Stomach (tissue), 9 donors: ENCODE data around the gene COQ4. TPM values are rescaled to one million over a fixed set of nuclear protein-coding genes. Genes with fewer than 3 reads are reported as not detected.

Source experiments
- DNase-seq, 2 donors: peaks; one replicate each; pipeline versions ENCODE4 v3.0.0 to v3.0.0-alpha.2; 2013 to 2019
- H3K27ac ChIP-seq, 5 donors: fragments of 200-600 bp in 4 of 5; sonication (generic) in 4 of 5; one replicate each; pipeline ENCODE4 v1.5.1; 2013 to 2019; ENCODE audit warnings: mild to moderate bottlenecking in 1 of 5, moderate library complexity in 1 of 5
- H3K27me3 ChIP-seq, 3 donors: fragments of 200-600 bp; sonication (generic); one replicate each; pipeline ENCODE4 v1.5.1; 2017 to 2019; ENCODE audit warnings: mixed run types in 1 of 3
- H3K36me3 ChIP-seq, 4 donors: fragments of 200-600 bp; sonication (generic); 1 replicate in 3 of 4; 2 replicates in 1 of 4; pipeline ENCODE4 v1.5.1; 2016 to 2019
- H3K4me1 ChIP-seq, 4 donors: fragments of 200-600 bp; sonication (generic); one replicate each; pipeline ENCODE4 v1.5.1; 2016 to 2019
- H3K4me3 ChIP-seq, 4 donors: fragments of 200-600 bp; sonication (generic) in 3 of 4; one replicate each; pipeline ENCODE4 v1.5.1; 2016 to 2019; ENCODE audit warnings: mild to moderate bottlenecking in 1 of 4
- H3K9me3 ChIP-seq, 4 donors: fragments of 200-600 bp; sonication (generic); one replicate each; pipeline ENCODE4 v1.5.1; 2016 to 2019
- CTCF ChIP-seq, 7 experiments: fragments of 450-650 bp in 4 of 7; fragments of 200-600 bp in 3 of 7; sonication (generic) in 3 of 7; IDR thresholded peaks; one replicate each; pipeline ENCODE4 v1.5.1; 2016 to 2019; ENCODE audit warnings: antibody characterized with exemption in 7 of 7, control low read depth in 2 of 7, mild to moderate bottlenecking in 1 of 7
- EP300 ChIP-seq: sonication (generic); formaldehyde crosslinking; IDR thresholded peaks from one replicate; pipeline ENCODE4 v1.6.1; 2017; ENCODE audit warnings: antibody characterized with exemption
- POLR2A ChIP-seq, 4 donors: fragments of 450-650 bp; IDR thresholded peaks; one replicate each; pipeline ENCODE4 v1.6.1; 2016; ENCODE audit warnings: antibody characterized with exemption in 4 of 4, control low read depth in 2 of 4, mild to moderate bottlenecking in 1 of 4, moderate library complexity in 1 of 4
- POLR2AphosphoS5 ChIP-seq, 3 donors: sonication (generic); formaldehyde crosslinking; IDR thresholded peaks; one replicate each; pipeline ENCODE4 v1.6.1; 2016; ENCODE audit warnings: antibody characterized with exemption in 3 of 3
- whole genome bisulfite sequencing, 5 donors: extraction: QIAGEN DNeasy Blood & Tissue Kit in 3 of 5; methylation state at CpG; one replicate each; pipeline versions ENCODE4 v1.1.5 to v1.1.7; 2013 to 2018; 5-methylcytosine and 5-hydroxymethylcytosine counted together
- intact Hi-C: fragments of 100-400 bp; cut with DNase I; formaldehyde crosslinking; loops from one replicate; pipeline ENCODE4 v1.15.1; 2023; ENCODE audit warnings: low total_unique reads
- polyA plus RNA-seq, 3 donors: library from polyadenylated mRNA; stranded (reverse); fragments of 200-250 nt; gene quantifications; one replicate each; pipeline ENCODE4 v1.2.3, GENCODE V29; 2013
- total RNA-seq, 5 donors: library from RNA; depleted of rRNA; stranded (reverse); fragments of >200 nt; gene quantifications; one replicate each; pipeline versions ENCODE4 v1.1.0 to v1.2.3, GENCODE V29; 2014 to 2016
- donor health status: healthy with polysubstance abuse.
- donor health status: Bipolar disorder and iron deficiency.
- donor health status: healthy.

COQ4 gene
- total and polyA plus RNA-seq, 8 donors: 10.5 to 156 (median 63.7) TPM

- DNase-seq: peak in 1 of 2 donors; percentile 27
- peaks cover 0 to 21% (median 21%) of the 10 kb centered on the region in 4 donors for H3K4me1 ChIP-seq
- peak overlapping the region; percentile 83 to 93 (median 87) for H3K27ac ChIP-seq
- H3K9me3 ChIP-seq: no peaks in the 10 kb centered on the region
- 1% methylated on average over 26 to 48 of the region's 48 CpGs for WGBS, 5 donors
- no peak for TF ChIP-seq POLR2A (IDR thresholded peaks at IDR 0.05)
- TF ChIP-seq POLR2AphosphoS5 (IDR thresholded peaks at IDR 0.05): no peak
- TF ChIP-seq EP300: no peak
- H3K27me3 ChIP-seq: no peaks in the 10 kb centered on the region
- H3K4me3 ChIP-seq: peak overlapping the region; percentile 73 to 92 (median 84)
- H3K36me3 ChIP-seq: peaks cover 26 to 38% (median 35%) of the 10 kb centered on the region in 4 donors
- intact Hi-C loops: no loop called here
These were observed 18.2 kb downstream of the COQ4 start for GRCh38 chr9:128340691-128341434.

- H3K27ac ChIP-seq: peak overlapping the region; percentile 1 to 93 (median 87)
- intact Hi-C loops: no loop called here
- WGBS, 5 donors: 27 to 32% (median 29%) methylated on average over 13 of the region's 13 CpGs
These were observed 18.8 kb downstream of the COQ4 start for GRCh38 chr9:128341435-128341849.

GRCh38 chr9:128342971-128343680 is 20.5 kb downstream of the COQ4 start:
- no peaks in the 10 kb centered on the region for H3K9me3 ChIP-seq
- DNase-seq: no peak
- no peak for TF ChIP-seq EP300
- TF ChIP-seq POLR2A (IDR thresholded peaks at IDR 0.05): no peak
- TF ChIP-seq CTCF (IDR thresholded peaks at IDR 0.05): no peak
- no peak for TF ChIP-seq POLR2AphosphoS5 (IDR thresholded peaks at IDR 0.05)
- no peaks in the 10 kb centered on the region for H3K27me3 ChIP-seq
- peaks cover 0 to 21% (median 21%) of the 10 kb centered on the region in 4 donors for H3K4me1 ChIP-seq
- 83 to 93% (median 89%) methylated on average over 7 to 8 of the region's 8 CpGs for WGBS, 5 donors
- H3K4me3 ChIP-seq: no peak overlapping the region
- peaks cover 28 to 61% (median 57%) of the 10 kb centered on the region in 4 donors for H3K36me3 ChIP-seq
- intact Hi-C loops: no loop called here
- no peak overlapping the region for H3K27ac ChIP-seq

More at GRCh38 chr9:128341435-128341849, 18.8 kb downstream of the COQ4 start:
- H3K4me1 ChIP-seq: peaks cover 0 to 21% (median 21%) of the 10 kb centered on the region in 4 donors
- peaks cover 27 to 44% (median 40%) of the 10 kb centered on the region in 4 donors for H3K36me3 ChIP-seq
- peak; percentile 72 to 87 for DNase-seq
- peak overlapping the region; percentile 73 to 92 (median 84) for H3K4me3 ChIP-seq
- H3K9me3 ChIP-seq: no peaks in the 10 kb centered on the region
- TF ChIP-seq CTCF (IDR thresholded peaks at IDR 0.05) (peak in 5 of 7 experiments; percentile 49 to 62 (median 52)), POLR2AphosphoS5 (IDR thresholded peaks at IDR 0.05) (no peak)
- H3K27me3 ChIP-seq: no peaks in the 10 kb centered on the region

GRCh38 chr9:128343855-128344254 is 21.2 kb downstream of the COQ4 start:
- H3K27me3 ChIP-seq: no peaks in the 10 kb centered on the region
- H3K4me1 ChIP-seq: peaks cover 0 to 21% (median 21%) of the 10 kb centered on the region in 4 donors
- TF ChIP-seq POLR2A (IDR thresholded peaks at IDR 0.05): no peak
- TF ChIP-seq EP300: no peak
- TF ChIP-seq CTCF (IDR thresholded peaks at IDR 0.05): no peak
- no peak for TF ChIP-seq POLR2AphosphoS5 (IDR thresholded peaks at IDR 0.05)
- intact Hi-C loops: no loop called here
- WGBS, 5 donors: 88 to 98% (median 94%) methylated on average over 4 of the region's 4 CpGs
- no peak overlapping the region for H3K4me3 ChIP-seq
- peaks cover 36 to 68% (median 65%) of the 10 kb centered on the region in 4 donors for H3K36me3 ChIP-seq
- no peak overlapping the region for H3K27ac ChIP-seq
- no peaks in the 10 kb centered on the region for H3K9me3 ChIP-seq
- DNase-seq: no peak
